Hepatocyte (in vitro differentiated cells): ENCODE results near the gene KLHL3. TPM values are rescaled to one million over a fixed set of nuclear protein-coding genes. Genes with fewer than 3 reads are reported as not detected.

Experiments
- DNase-seq: peaks from one replicate; pipeline ENCODE4 v3.0.0-alpha.2; 2016; ENCODE audit warnings: low spot score
- H2AFZ ChIP-seq: fragments of 200-600 bp; sonication (generic); 2 replicates; pipeline ENCODE4 v1.6.0; 2016; ENCODE audit warnings: antibody characterized with exemption, mild to moderate bottlenecking
- H3K27ac ChIP-seq: fragments of 200-600 bp; sonication (generic); 2 replicates; pipeline ENCODE4 v1.5.1; 2016; ENCODE audit warnings: mild to moderate bottlenecking
- H3K27me3 ChIP-seq: fragments of 200-600 bp; sonication (generic); 2 replicates; pipeline ENCODE4 v1.6.1; 2016
- H3K36me3 ChIP-seq: fragments of 200-600 bp; sonication (generic); replicated peaks from 2 replicates; pipeline ENCODE4 v1.5.1; 2016; ENCODE audit warnings: low read depth; ENCODE audit not compliant: insufficient read depth
- H3K4me1 ChIP-seq: fragments of 200-600 bp; sonication (generic); 2 replicates; pipeline ENCODE4 v1.5.1; 2016; ENCODE audit warnings: mild to moderate bottlenecking, moderate library complexity; ENCODE audit not compliant: insufficient read depth
- H3K4me2 ChIP-seq: fragments of 200-600 bp; sonication (generic); 2 replicates; pipeline ENCODE4 v1.6.0; 2016
- H3K4me3 ChIP-seq: fragments of 200-600 bp; sonication (generic); 2 replicates; pipeline ENCODE4 v1.5.1; 2016; ENCODE audit warnings: mild to moderate bottlenecking
- H3K79me2 ChIP-seq: fragments of 200-600 bp; sonication (generic); 2 replicates; pipeline ENCODE4 v1.6.0; 2017; ENCODE audit warnings: mild to moderate bottlenecking
- H3K9me2 ChIP-seq: fragments of 200-600 bp; sonication (generic); replicated peaks from 2 replicates; pipeline ENCODE4 v1.6.0; 2017; ENCODE audit warnings: mild to moderate bottlenecking; ENCODE audit not compliant: insufficient read depth
- H3K9me3 ChIP-seq: fragments of 200-600 bp; sonication (generic); 2 replicates; pipeline ENCODE4 v1.5.1; 2016; ENCODE audit warnings: low read depth, mild to moderate bottlenecking
- H4K20me1 ChIP-seq: fragments of 200-600 bp; sonication (generic); 2 replicates; pipeline ENCODE4 v1.6.0; 2016; ENCODE audit warnings: mild to moderate bottlenecking; ENCODE audit not compliant: insufficient read depth, poor library complexity, severe bottlenecking
- EZH2 ChIP-seq: fragments of 200-600 bp; sonication (generic); IDR thresholded peaks from 2 replicates; pipeline ENCODE4 v1.6.1; 2016; ENCODE audit warnings: antibody characterized with exemption, mild to moderate bottlenecking, borderline replicate concordance
- EZH2phosphoT487 ChIP-seq: fragments of 200-600 bp; sonication (generic); IDR thresholded peaks from one replicate; pipeline ENCODE4 v1.6.1; 2018; ENCODE audit warnings: antibody characterized with exemption, mild to moderate bottlenecking, low read depth, moderate library complexity; ENCODE audit not compliant: unreplicated experiment, severe bottlenecking
- WGBS: methylation state at CpG from one replicate; pipeline ENCODE4 v1.1.6; 2016; ENCODE audit warnings: low lambda C conversion rate; ENCODE audit errors: missing lambda C conversion rate; 5-methylcytosine and 5-hydroxymethylcytosine counted together
- polyA plus RNA-seq: library from polyadenylated mRNA; unstranded; fragments of >200 nt; fragmentation: Nextera tagmentation; extraction: Ambion mirVana; gene quantifications from 2 replicates; pipeline ENCODE4 v1.2.1, GENCODE V29; 2016
- total RNA-seq: library from RNA; depleted of rRNA; stranded (reverse); fragments of >200 nt; gene quantifications from 2 replicates; pipeline ENCODE4 v1.2.3, GENCODE V29; 2014
- TF ChIP-seq, protein P1 (sequence below): fragments of 200-600 bp; sonication (generic); IDR thresholded peaks from 2 replicates; pipeline ENCODE4 v1.5.1; 2016; ENCODE audit warnings: antibody characterized with exemption, mild to moderate bottlenecking; ENCODE audit not compliant: poor library complexity

Gene KLHL3
- total and polyA plus RNA-seq, 2 experiments from 2014 or later: 1.4 to 5.3 TPM

DNA sequence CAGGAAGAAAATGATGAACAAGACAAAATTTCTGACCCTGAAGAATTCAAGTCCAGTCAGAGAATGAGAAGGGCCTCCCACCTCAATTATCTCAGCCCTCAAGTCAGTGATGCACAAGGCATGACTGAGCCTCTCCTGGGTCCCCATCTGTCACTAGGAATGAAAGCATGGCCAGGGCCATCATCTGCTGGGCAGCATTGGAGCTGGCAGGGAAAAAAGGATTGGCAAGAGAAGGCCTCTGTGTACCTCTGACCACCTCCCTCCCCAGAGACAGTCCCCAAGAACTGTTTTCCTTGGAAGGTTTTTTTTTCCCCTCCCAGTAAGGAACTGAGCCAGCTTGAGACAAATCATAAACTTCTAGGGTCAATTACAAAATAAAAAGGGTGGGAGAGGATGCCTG lies 76.7 kb downstream of the KLHL3 start:
- Histone ChIP-seq H3K9me3 (no peaks in the 10 kb centered on the region), H3K27ac (no peak overlapping the region), H3K4me2 (no peak overlapping the region), H3K36me3 (no peaks in the 10 kb centered on the region), H3K9me2 (no peaks in the 10 kb centered on the region), H2AFZ (no peak overlapping the region), H3K79me2 (no peaks in the 10 kb centered on the region), H3K27me3 (no peaks in the 10 kb centered on the region), H3K4me1 (no peaks in the 10 kb centered on the region), H4K20me1 (no peaks in the 10 kb centered on the region), H3K4me3 (no peak overlapping the region)
- no peak for TF ChIP-seq EZH2
- TF ChIP-seq, protein P1, sequence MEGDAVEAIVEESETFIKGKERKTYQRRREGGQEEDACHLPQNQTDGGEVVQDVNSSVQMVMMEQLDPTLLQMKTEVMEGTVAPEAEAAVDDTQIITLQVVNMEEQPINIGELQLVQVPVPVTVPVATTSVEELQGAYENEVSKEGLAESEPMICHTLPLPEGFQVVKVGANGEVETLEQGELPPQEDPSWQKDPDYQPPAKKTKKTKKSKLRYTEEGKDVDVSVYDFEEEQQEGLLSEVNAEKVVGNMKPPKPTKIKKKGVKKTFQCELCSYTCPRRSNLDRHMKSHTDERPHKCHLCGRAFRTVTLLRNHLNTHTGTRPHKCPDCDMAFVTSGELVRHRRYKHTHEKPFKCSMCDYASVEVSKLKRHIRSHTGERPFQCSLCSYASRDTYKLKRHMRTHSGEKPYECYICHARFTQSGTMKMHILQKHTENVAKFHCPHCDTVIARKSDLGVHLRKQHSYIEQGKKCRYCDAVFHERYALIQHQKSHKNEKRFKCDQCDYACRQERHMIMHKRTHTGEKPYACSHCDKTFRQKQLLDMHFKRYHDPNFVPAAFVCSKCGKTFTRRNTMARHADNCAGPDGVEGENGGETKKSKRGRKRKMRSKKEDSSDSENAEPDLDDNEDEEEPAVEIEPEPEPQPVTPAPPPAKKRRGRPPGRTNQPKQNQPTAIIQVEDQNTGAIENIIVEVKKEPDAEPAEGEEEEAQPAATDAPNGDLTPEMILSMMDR: no peak
- no peak for TF ChIP-seq EZH2phosphoT487
- no peak for DNase-seq

- H3K36me3 ChIP-seq: no peaks in the 10 kb centered on the region
- 88% methylated on average over 1 of the region's 1 CpG for WGBS
- no peak overlapping the region for H3K4me3 ChIP-seq
- H3K27ac ChIP-seq: no peak overlapping the region
- no peaks in the 10 kb centered on the region for H3K9me2 ChIP-seq
- no peaks in the 10 kb centered on the region for H4K20me1 ChIP-seq
- H3K4me1 ChIP-seq: no peaks in the 10 kb centered on the region
- H3K27me3 ChIP-seq: no peaks in the 10 kb centered on the region
- H3K79me2 ChIP-seq: no peaks in the 10 kb centered on the region
- DNase-seq: no peak
- TF ChIP-seq EZH2phosphoT487 (no peak), EZH2 (no peak)
- TF ChIP-seq, protein P1: no peak
- H3K4me2 ChIP-seq: no peak overlapping the region
- H3K9me3 ChIP-seq: no peaks in the 10 kb centered on the region
- no peak overlapping the region for H2AFZ ChIP-seq
These were observed 77.6 kb downstream of the KLHL3 start for GRCh38 chr5:137658324-137658723.

- no peaks in the 10 kb centered on the region for H4K20me1 ChIP-seq
- H3K9me2 ChIP-seq: no peaks in the 10 kb centered on the region
- H3K4me1 ChIP-seq: no peaks in the 10 kb centered on the region
- no peak for DNase-seq
- no peak overlapping the region for H3K27ac ChIP-seq
- no peaks in the 10 kb centered on the region for H3K36me3 ChIP-seq
- TF ChIP-seq EZH2phosphoT487 (no peak), EZH2 (no peak)
- TF ChIP-seq, protein P1: no peak
- H3K9me3 ChIP-seq: no peaks in the 10 kb centered on the region
- H3K79me2 ChIP-seq: no peaks in the 10 kb centered on the region
- WGBS: 46% methylated on average over 3 of the region's 3 CpGs
- H3K27me3 ChIP-seq: no peaks in the 10 kb centered on the region
- no peak overlapping the region for H3K4me3 ChIP-seq
- no peak overlapping the region for H2AFZ ChIP-seq
- H3K4me2 ChIP-seq: no peak overlapping the region
These were observed 78.8 kb downstream of the KLHL3 start for GRCh38 chr5:137657073-137657472.

DNA sequence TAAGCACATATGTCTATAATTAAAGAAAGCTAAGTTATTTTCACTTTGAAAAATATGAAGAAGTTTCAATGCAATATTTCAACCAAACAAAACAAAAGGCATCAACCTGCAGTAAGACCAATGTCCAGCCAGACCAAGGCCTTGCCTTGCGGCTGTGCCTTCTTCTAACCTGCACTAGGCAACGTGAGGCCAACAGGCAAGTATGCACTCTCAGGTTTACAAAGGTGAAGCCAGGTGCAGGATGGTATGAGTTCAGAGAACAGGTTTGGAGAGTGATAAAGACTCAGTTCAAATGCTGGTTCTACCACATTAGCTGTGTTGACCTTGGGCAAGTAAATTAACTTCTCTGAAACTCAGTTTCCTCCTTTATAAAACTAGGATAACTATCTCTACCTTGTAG lies 79.3 kb downstream of the KLHL3 start:
- no peaks in the 10 kb centered on the region for H3K9me3 ChIP-seq
- no peaks in the 10 kb centered on the region for H3K4me1 ChIP-seq
- H3K4me2 ChIP-seq: no peak overlapping the region
- no peak for TF ChIP-seq EZH2phosphoT487
- TF ChIP-seq, protein P1: no peak
- no peak for TF ChIP-seq EZH2
- 85% methylated on average over 2 of the region's 2 CpGs for WGBS
- H3K4me3 ChIP-seq: no peak overlapping the region
- H3K27me3 ChIP-seq: no peaks in the 10 kb centered on the region
- DNase-seq: no peak
- H2AFZ ChIP-seq: no peak overlapping the region
- H3K9me2 ChIP-seq: no peaks in the 10 kb centered on the region
- no peak overlapping the region for H3K27ac ChIP-seq
- no peaks in the 10 kb centered on the region for H3K79me2 ChIP-seq
- H3K36me3 ChIP-seq: no peaks in the 10 kb centered on the region
- H4K20me1 ChIP-seq: no peaks in the 10 kb centered on the region
